WERI-Rb-1 (cell line): Measurements from ENCODE around the gene ANKRD66.

Source experiments
- DNase-seq: peaks from one replicate; pipeline ENCODE4 v3.0.0-alpha.2; 2020
- H3K27ac ChIP-seq: fragments of 250-450 bp; sonication (Bioruptor Pico); 2 replicates; pipeline ENCODE4 v1.5.1; 2020; ENCODE audit warnings: mild to moderate bottlenecking, moderate library complexity
- H3K27me3 ChIP-seq: fragments of 250-450 bp; sonication (Bioruptor Pico); 2 replicates; pipeline ENCODE4 v1.5.1; 2021; ENCODE audit warnings: mild to moderate bottlenecking, low read depth, moderate library complexity; ENCODE audit not compliant: insufficient read depth, severe bottlenecking
- H3K36me3 ChIP-seq: fragments of 250-450 bp; sonication (Bioruptor Pico); 2 replicates; pipeline ENCODE4 v1.5.1; 2020; ENCODE audit warnings: mild to moderate bottlenecking, moderate library complexity
- H3K4me3 ChIP-seq: 2 replicates; pipeline ENCODE4 v1.5.1; 2011; ENCODE audit warnings: low read depth, mild to moderate bottlenecking, control low read depth, low read length
- H3K9me3 ChIP-seq: fragments of 250-450 bp; sonication (Bioruptor Pico); 2 replicates; pipeline ENCODE4 v1.5.1; 2021; ENCODE audit warnings: mild to moderate bottlenecking, moderate library complexity; ENCODE audit not compliant: severe bottlenecking
- CTCF ChIP-seq: IDR thresholded peaks from 2 replicates; pipeline ENCODE4 v1.5.1; 2011; ENCODE audit warnings: low read depth, mild to moderate bottlenecking, control low read depth, inconsistent platforms, low read length

Gene ANKRD66

GRCh38 chr6:46746696-46747095 lies at the start of gene ANKRD66:
Gene ANKRD66 (plus strand): TSS chr6:46746933. CDS start chr6:46751949, 5,016 bp downstream.
- Histone ChIP-seq H3K4me3 (no peak within 1 kb of the TSS), H3K27me3 (no peaks in the 10 kb centered on the region), H3K27ac (no peak within 1 kb of the TSS), H3K9me3 (no peaks in the 10 kb centered on the region), H3K36me3 (no peaks in the 10 kb centered on the region)
- no peak for DNase-seq
- no peak for TF ChIP-seq CTCF

- Histone ChIP-seq H3K4me3 (no peak overlapping the region), H3K9me3 (no peaks in the 10 kb centered on the region), H3K27me3 (no peaks in the 10 kb centered on the region), H3K36me3 (no peaks in the 10 kb centered on the region), H3K27ac (no peak overlapping the region)
- no peak for DNase-seq
- no peak for TF ChIP-seq CTCF
Measured at GRCh38 chr6:46699970-46700369, 46.8 kb upstream of the ANKRD66 start.

GRCh38 chr6:46704562-46704961 lies 42.2 kb upstream of the ANKRD66 start:
- peak; percentile 37; the same call in 1 of the 2 replicates for TF ChIP-seq CTCF

GRCh38 chr6:46706464-46706863 lies 40.3 kb upstream of the ANKRD66 start:
- TF ChIP-seq CTCF, result no peak
- H3K27me3 ChIP-seq, result no peaks in the 10 kb centered on the region
- DNase-seq, result no peak
- H3K4me3 ChIP-seq, result no peak overlapping the region
- H3K9me3 ChIP-seq, result no peaks in the 10 kb centered on the region
- H3K36me3 ChIP-seq, result no peaks in the 10 kb centered on the region
- H3K27ac ChIP-seq, result no peak overlapping the region

More at GRCh38 chr6:46704562-46704961, 42.2 kb upstream of the ANKRD66 start:
- Histone ChIP-seq H3K27me3 (no peaks in the 10 kb centered on the region), H3K27ac (no peak overlapping the region), H3K36me3 (no peaks in the 10 kb centered on the region), H3K9me3 (no peaks in the 10 kb centered on the region), H3K4me3 (no peak overlapping the region)
- DNase-seq, result peak; percentile 63

- no peaks in the 10 kb centered on the region for H3K27me3 ChIP-seq
- no peak overlapping the region for H3K4me3 ChIP-seq
- H3K36me3 ChIP-seq, result no peaks in the 10 kb centered on the region
- DNase-seq, result no peak
- H3K9me3 ChIP-seq, result no peaks in the 10 kb centered on the region
- TF ChIP-seq CTCF, result no peak
- no peak overlapping the region for H3K27ac ChIP-seq
Measured at GRCh38 chr6:46711491-46711890, 35.2 kb upstream of the ANKRD66 start.

- Histone ChIP-seq H3K9me3 (no peaks in the 10 kb centered on the region), H3K27ac (no peak overlapping the region), H3K4me3 (no peak overlapping the region), H3K36me3 (no peaks in the 10 kb centered on the region), H3K27me3 (no peaks in the 10 kb centered on the region)
- no peak for DNase-seq
- no peak for TF ChIP-seq CTCF
Measured at GRCh38 chr6:46715141-46715540, 31.6 kb upstream of the ANKRD66 start.
